GM15510 (cell line): ENCODE measurements around the gene RERG.

Experiments
- POLR2A ChIP-seq: IDR thresholded peaks from 3 replicates; pipeline ENCODE4 v1.6.1; 2011; ENCODE audit warnings: borderline replicate concordance; ENCODE audit not compliant: insufficient read length; ENCODE audit errors: extremely low read depth

The RERG gene

DNA sequence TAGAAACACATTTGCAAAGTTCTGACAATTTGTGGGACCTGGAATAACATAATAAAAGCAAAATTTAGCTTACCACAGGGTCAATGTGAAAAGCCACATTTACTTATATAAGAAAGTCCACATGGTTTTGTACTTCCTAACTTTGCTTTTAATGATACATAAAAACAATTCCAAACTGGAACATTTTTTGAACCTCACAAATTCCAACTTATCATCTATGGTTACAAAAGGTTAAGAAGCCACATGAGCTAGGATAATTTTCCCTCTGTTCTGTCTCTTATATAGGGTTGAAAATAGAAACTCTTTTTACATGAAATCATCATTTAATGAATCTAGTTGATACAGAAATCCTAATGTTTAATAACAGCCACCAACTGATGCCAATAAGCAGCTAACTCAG is 8.9 kb upstream of the RERG start:
- TF ChIP-seq POLR2A: no peak

DNA sequence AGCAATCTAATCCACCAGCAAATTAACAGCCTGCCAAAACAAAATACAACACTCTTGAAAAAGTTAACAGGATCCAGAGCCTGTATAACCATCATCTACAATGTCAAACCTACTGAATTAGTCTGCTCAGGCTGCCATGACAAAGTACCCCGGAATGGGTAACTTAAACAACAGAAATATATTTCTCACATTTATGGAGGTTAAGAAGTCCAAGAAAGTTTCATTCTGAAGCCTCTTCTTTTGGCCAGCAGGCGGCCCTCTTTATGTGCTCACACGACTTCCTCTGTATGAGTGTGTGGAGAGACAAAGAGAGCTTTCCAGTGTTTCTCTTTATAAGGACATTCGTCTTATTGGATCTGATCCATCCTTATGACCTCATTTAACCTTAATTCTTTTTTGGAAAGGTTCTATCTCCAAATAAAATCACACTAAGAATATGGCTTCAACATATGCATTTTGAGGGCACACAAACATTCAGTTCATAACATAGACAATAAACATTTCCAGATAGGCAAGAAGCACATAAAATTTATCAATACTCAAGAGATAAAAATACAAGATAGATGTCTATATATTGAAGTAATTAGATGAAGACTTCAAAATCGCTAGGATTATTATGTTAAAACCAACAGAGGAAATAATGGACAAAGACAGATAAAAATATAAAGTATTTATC is 5.9 kb upstream of the RERG start:
- TF ChIP-seq POLR2A: no peak

- no peak for TF ChIP-seq POLR2A
Observed at GRCh38 chr12:15225136-15225862, 4.1 kb upstream of the RERG start.

DNA sequence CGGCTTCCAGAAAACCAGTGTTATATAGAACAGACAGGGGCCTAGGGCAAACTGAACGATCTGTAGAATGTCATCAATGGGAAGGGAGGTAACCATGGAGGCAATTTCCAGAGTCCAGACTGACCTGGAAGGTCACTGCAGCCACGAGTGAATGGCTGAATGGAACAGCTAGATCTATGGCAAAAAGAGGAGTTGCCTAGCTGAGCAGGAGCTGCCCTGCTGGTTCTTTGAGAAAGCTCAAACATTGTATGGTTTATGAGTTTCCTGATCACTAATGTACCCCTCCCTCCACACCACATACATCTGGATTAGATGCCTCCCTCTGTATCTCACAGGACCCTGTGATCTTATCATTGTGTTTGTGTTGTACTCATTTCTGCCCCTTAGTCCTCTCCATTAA is 1.0 kb upstream of the RERG start:
- TF ChIP-seq POLR2A: no peak

- no peak for TF ChIP-seq POLR2A
Observed at GRCh38 chr12:15220451-15220850, 766 bp downstream of the RERG start.

DNA sequence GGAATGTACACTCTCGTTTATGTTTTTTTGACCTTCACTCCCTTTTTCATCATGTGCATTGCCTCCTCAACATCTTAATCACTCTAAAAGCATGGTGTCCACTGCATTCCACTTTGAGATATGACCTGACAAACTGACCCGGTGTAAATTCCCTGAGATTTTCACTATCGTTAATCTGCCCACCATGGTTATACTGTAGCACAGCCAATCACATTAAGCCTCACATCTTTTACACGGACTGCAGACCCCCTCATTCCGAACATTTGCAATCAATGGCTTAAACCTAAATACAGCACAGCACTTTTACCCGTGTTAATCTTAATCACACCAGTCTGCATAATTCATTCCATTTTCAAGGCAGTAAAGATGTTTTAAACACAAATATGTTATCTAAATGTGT is 2.4 kb downstream of the RERG start:
- no peak for TF ChIP-seq POLR2A

GRCh38 chr12:15216036-15216889 is 5.0 kb downstream of the RERG start:
- no peak for TF ChIP-seq POLR2A

- no peak for TF ChIP-seq POLR2A
Observed at GRCh38 chr12:15214851-15215601, 6.2 kb downstream of the RERG start.

DNA sequence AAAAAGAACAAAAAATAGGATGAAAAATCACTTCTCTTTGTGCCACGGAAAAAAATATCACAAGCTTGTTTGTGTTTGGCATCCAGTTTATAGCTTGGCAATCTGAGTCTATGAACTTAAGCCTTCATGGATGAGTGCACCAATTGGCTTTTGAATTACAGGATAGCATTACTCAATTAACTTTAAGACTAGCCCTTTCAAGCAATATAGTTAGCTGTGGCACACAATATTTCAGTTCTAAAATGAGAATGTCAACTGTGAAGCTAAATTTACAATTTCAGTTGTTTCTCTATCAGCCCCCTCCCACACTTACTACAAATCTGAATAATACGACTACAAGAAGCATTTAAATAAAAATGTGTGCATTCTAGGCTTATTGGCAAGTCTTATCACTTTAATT is 8.3 kb downstream of the RERG start:
- no peak for TF ChIP-seq POLR2A

DNA sequence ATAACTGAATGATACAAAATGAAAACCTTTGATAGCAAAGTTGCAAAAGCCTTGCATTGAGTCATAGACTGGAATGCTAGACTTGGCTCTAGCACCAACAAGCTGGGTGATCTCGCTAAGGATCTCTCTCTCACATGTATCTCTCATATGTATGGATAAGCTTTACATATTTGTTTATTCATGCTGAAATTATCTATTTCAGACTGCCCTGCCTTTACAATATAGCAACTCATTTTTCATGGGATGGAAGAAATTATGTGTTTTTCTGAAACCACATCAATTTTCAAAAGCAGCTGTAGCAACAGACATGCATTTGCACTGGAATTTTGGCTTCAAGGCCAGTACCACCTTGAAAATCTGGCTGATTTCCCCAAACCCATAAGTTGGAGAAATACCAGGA is 11.4 kb downstream of the RERG start:
- no peak for TF ChIP-seq POLR2A

DNA sequence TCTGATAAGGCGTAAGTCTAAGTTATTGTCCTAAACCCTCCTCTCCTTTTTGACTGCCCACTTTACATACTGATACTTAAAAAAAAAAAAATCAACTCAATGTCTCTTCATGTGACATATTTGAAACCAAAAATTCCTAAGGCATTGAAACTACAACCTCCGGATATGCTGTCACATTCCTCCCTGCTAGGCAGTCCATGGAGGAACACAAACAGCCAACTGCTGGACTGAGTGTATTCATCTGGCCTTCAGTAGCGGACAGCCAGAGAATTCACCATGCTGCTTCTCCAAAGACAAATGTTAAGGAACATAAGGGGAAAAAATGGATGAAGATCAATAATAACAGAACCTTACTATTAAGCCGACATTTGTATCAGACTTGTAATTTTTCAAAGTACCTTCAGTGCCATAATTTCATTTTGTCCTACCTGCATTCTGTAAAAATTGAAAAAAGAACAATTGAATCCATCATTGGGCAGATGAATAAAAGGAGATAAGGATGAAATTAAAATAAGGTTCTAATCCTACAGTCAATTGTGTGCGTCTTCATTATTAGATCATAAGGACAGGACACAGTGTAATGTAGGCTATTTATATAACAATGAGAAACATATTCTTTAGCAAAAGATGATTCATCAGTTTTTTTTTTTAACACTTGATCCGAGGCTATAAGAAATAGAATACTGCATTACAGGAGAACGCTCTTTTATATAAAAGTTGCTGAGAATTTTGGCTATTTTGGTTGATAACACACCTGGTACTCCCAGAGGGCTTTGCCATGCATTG is 12.2 kb downstream of the RERG start:
- no peak for TF ChIP-seq POLR2A

- no peak for TF ChIP-seq POLR2A
Observed at GRCh38 chr12:15208140-15208539, 13.1 kb downstream of the RERG start.

DNA sequence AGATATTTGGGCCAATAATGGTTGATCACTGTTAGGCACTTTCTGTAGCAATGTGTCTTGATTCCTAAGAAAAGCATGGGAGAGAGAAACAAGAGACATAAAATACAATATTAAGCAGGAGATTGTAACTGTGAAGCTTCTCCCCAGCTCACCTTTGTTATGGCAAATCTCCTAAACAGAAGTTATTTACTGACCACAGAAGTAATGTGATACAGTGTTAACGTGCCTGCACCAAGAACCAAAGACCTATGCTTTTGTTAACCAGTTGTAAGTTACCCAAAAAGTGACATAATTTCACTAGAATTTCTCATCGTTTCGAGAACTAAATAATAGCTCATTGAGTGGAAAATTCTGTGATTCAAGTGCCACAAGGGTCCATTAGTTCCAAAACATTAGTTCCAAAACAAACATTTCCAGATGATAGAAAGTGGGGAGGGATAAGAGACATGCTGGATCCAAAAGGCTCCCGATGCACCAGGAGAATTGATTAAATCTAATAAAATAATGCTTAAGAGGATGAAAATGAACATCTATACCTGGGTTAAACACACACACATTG is 14.3 kb downstream of the RERG start:
- TF ChIP-seq POLR2A: no peak

GRCh38 chr12:15206338-15206737 is 14.9 kb downstream of the RERG start:
- no peak for TF ChIP-seq POLR2A

GRCh38 chr12:15205341-15206010 is 15.7 kb downstream of the RERG start:
- TF ChIP-seq POLR2A: no peak
